Prostate gland (tissue), 2 donors: ENCODE measurements around the gene UGT1A6. TPM values are rescaled to one million over a fixed set of nuclear protein-coding genes. Genes with fewer than 3 reads are reported as not detected.

Source experiments
- DNase-seq: peaks from one replicate; pipeline ENCODE4 v3.0.0-alpha.2; 2019; ENCODE audit warnings: low spot score
- H3K27ac ChIP-seq, 2 donors: fragments of 200-600 bp; sonication (generic); 2 replicates each; pipeline ENCODE4 v1.5.1; 2017 to 2019
- H3K27me3 ChIP-seq: fragments of 200-600 bp; sonication (generic); replicated peaks from 2 replicates; pipeline ENCODE4 v1.5.1; 2019; ENCODE audit not compliant: insufficient read depth
- H3K36me3 ChIP-seq, 2 donors: fragments of 200-600 bp; sonication (generic); 1 replicate in 1 of 2; 2 replicates in 1 of 2; pipeline versions ENCODE4 v1.5.1 to v1.8.1; 2017 to 2019
- H3K4me1 ChIP-seq: fragments of 200-600 bp; sonication (generic); replicated peaks from 2 replicates; pipeline ENCODE4 v1.5.1; 2019
- H3K4me3 ChIP-seq, 2 donors: fragments of 200-600 bp; sonication (generic); 2 replicates each; pipeline ENCODE4 v1.5.1; 2017 to 2019
- H3K9me3 ChIP-seq: fragments of 200-600 bp; sonication (generic); 2 replicates; pipeline ENCODE4 v1.5.1; 2017
- POLR2A ChIP-seq: fragments of 450-650 bp; IDR thresholded peaks from one replicate; pipeline ENCODE4 v1.6.1; 2016; ENCODE audit warnings: antibody characterized with exemption, mild to moderate bottlenecking
- POLR2AphosphoS5 ChIP-seq: sonication (generic); formaldehyde crosslinking; IDR thresholded peaks from one replicate; pipeline ENCODE4 v1.6.1; 2017; ENCODE audit warnings: antibody characterized with exemption
- WGBS: methylation state at CpG from one replicate; pipeline ENCODE4 v1.1.5; 2018; 5-methylcytosine and 5-hydroxymethylcytosine counted together
- intact Hi-C: fragments of 100-400 bp; cut with DNase I; formaldehyde crosslinking; loops from one replicate; pipeline ENCODE4 v1.14.2; 2022
- total RNA-seq, 2 donors: library from RNA; depleted of rRNA; stranded (reverse); fragments of >200 nt; gene quantifications; one replicate each; pipeline ENCODE4 v1.1.0, GENCODE V29; 2016
- TF ChIP-seq, protein P1 (sequence below), 4 experiments: fragments of 200-600 bp in 2 of 4; fragments of 450-650 bp in 2 of 4; sonication (generic) in 2 of 4; IDR thresholded peaks; 1 replicate in 3 of 4; 2 replicates in 1 of 4; pipeline ENCODE4 v1.5.1; 2016 to 2019; ENCODE audit warnings: antibody characterized with exemption in 4 of 4, mild to moderate bottlenecking in 2 of 4, moderate library complexity in 2 of 4

UGT1A6 gene
- total RNA-seq, 2 donors from 2014 or later: 0.85 to 6.6 TPM

DNA sequence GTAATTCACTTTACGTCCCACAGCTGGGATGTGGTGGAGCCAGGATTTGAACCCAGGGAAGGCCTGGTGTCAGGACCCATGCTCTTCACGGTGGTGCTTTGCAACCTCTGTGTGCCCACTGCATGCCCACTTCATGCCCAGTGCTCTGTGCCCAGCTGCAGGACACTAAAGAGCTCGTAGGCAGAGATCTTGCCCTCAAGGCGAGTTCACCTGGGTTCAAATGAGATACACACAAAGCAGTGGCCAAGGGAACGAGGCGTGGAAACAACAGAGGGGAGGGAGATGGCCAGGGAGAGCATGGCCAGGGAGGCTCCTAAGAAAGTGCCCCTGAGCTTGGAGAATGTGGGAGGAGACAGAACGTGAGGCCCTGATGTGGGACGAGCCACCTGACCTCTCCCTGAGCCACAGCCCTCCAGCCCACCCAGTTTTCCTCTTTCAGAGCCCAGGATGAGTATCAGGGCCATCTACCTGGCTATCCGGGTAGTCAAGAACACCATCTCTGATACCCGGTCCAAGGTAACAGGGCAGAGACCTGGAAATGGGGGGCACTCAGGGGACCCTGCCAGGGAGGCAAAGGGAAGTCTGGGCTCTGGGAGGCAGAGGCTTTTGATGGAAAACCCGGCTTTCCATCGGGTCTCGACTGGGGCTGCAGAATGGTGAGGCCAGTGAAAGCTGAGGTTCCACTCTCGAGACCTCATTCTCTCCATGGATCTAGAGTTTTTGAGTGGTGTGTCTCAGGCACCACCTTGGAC is 105.8 kb downstream of the UGT1A6 start:
- H3K9me3 ChIP-seq: no peaks in the 10 kb centered on the region
- TF ChIP-seq, protein P1, sequence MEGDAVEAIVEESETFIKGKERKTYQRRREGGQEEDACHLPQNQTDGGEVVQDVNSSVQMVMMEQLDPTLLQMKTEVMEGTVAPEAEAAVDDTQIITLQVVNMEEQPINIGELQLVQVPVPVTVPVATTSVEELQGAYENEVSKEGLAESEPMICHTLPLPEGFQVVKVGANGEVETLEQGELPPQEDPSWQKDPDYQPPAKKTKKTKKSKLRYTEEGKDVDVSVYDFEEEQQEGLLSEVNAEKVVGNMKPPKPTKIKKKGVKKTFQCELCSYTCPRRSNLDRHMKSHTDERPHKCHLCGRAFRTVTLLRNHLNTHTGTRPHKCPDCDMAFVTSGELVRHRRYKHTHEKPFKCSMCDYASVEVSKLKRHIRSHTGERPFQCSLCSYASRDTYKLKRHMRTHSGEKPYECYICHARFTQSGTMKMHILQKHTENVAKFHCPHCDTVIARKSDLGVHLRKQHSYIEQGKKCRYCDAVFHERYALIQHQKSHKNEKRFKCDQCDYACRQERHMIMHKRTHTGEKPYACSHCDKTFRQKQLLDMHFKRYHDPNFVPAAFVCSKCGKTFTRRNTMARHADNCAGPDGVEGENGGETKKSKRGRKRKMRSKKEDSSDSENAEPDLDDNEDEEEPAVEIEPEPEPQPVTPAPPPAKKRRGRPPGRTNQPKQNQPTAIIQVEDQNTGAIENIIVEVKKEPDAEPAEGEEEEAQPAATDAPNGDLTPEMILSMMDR (IDR thresholded peaks at IDR 0.05): no peak
- TF ChIP-seq POLR2AphosphoS5 (no peak), POLR2A (no peak)
- H3K4me3 ChIP-seq: no peak overlapping the region
- WGBS: 78% methylated on average over 14 of the region's 14 CpGs
- no peaks in the 10 kb centered on the region for H3K36me3 ChIP-seq
- intact Hi-C loops: no loop called here
- H3K27me3 ChIP-seq: no peaks in the 10 kb centered on the region
- DNase-seq: no peak
- H3K27ac ChIP-seq: no peak overlapping the region
- H3K4me1 ChIP-seq: no peaks in the 10 kb centered on the region

DNA sequence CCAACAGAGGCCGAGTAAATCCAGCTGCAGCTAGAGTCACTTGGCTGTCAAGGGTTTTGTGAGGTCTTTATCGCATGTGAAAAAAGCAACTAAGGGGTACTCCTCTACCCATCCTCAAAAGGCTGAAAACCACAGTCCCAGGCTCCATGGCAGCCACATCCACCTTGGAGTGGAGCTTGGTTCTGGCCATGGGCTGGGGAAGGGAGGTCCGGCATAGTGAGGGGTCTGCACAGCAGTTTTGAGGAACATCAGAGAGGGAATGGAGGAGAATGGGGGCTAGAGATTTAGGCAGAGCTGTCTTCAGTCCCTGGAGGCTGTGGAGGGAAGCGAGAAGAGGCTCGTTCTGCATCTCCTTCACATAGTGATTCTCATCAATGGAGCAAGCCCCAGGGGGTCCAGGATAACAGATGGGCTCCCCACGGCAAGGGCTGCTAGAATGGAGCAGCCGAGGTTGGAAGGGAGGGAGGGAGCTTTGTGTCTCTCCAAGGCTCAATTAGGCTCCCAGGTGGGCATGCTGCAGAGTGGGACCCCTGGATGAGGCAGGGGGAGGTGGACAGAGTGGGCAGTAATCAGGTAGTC is 106.5 kb downstream of the UGT1A6 start:
- Histone ChIP-seq H3K4me1 (no peaks in the 10 kb centered on the region), H3K4me3 (no peak overlapping the region), H3K27ac (no peak overlapping the region), H3K36me3 (no peaks in the 10 kb centered on the region), H3K27me3 (no peaks in the 10 kb centered on the region), H3K9me3 (no peaks in the 10 kb centered on the region)
- intact Hi-C loops: no loop called here
- TF ChIP-seq POLR2AphosphoS5 (no peak), POLR2A (no peak)
- TF ChIP-seq, protein P1 (IDR thresholded peaks at IDR 0.05): no peak
- DNase-seq: no peak
- WGBS: 64% methylated on average over 7 of the region's 7 CpGs

DNA sequence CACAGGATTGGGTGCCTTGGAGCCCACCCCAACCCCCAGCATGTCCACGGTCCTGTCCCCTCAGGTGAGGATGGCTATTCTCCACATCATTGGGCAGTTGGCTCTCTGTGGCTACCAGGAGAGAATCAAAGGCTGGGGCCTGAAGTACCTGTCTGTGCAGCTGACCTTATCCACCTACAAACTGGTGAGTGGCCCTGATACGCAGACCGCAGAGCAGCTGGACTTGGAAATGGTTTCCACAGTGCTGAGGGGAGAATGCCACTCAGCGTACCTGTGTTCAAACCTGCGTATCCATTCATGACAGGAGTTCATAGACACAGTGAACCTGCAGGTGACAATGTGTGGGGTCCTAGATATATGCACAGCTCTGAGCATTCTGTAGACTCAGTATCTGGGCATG is 107.0 kb downstream of the UGT1A6 start:
- no peaks in the 10 kb centered on the region for H3K27me3 ChIP-seq
- no peaks in the 10 kb centered on the region for H3K4me1 ChIP-seq
- H3K27ac ChIP-seq: no peak overlapping the region
- no peaks in the 10 kb centered on the region for H3K36me3 ChIP-seq
- intact Hi-C loops: no loop called here
- DNase-seq: no peak
- H3K4me3 ChIP-seq: no peak overlapping the region
- no peaks in the 10 kb centered on the region for H3K9me3 ChIP-seq
- TF ChIP-seq, protein P1 (IDR thresholded peaks at IDR 0.05): no peak
- TF ChIP-seq POLR2A (no peak), POLR2AphosphoS5 (no peak)
- WGBS: 53% methylated on average over 5 of the region's 5 CpGs

DNA sequence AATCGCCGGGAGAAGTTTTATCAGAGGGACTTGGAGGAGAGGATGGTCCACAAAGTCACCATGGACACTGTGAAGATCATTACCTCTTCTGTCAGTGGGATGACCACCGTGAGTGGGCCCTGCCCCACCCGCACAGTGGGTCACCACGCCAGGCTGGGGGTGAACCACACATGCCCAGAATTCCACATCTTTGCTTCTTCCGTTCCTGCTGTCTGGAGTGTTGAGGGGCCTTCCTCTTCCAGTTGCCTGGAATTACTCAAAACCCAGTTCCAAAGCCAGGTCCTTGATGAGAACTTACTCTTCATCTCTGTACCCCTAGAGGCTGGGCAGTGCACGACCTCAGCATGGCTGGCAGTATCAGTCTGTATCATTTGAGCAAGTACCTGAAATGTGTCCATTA is 107.5 kb downstream of the UGT1A6 start:
- Histone ChIP-seq H3K4me3 (no peak overlapping the region), H3K9me3 (no peaks in the 10 kb centered on the region), H3K27me3 (no peaks in the 10 kb centered on the region), H3K36me3 (no peaks in the 10 kb centered on the region), H3K27ac (no peak overlapping the region), H3K4me1 (no peaks in the 10 kb centered on the region)
- intact Hi-C loops: no loop called here
- WGBS: 89% methylated on average over 7 of the region's 7 CpGs
- no peak for DNase-seq
- TF ChIP-seq POLR2AphosphoS5 (no peak), POLR2A (no peak)
- TF ChIP-seq, protein P1 (IDR thresholded peaks at IDR 0.05): no peak
